ENCODE measurements around the gene KPNA6. TPM values are rescaled to one million over a fixed set of nuclear protein-coding genes. Genes with fewer than 3 reads are reported as not detected.

The KPNA6 gene
- total and polyA plus RNA-seq, 2 donors from 2014 or later: 10.6 to 66.9 TPM

GRCh38 chr1:32186077-32186476 lies 78.2 kb downstream of the KPNA6 start:
- no peak for TF ChIP-seq CTCF (IDR thresholded peaks at IDR 0.05; ENCODE audit: borderline replicate concordance, extremely low read depth, insufficient read depth)
- intact Hi-C loops (cut with DNase I): no loop called here
- peaks cover 9 to 63% (median 42%) of the 10 kb centered on the region in 3 donors for H3K36me3 ChIP-seq (ENCODE audit: control insufficient read depth in 2 of 3, insufficient read depth in 3 of 3, low read length in 3 of 3)

DNA sequence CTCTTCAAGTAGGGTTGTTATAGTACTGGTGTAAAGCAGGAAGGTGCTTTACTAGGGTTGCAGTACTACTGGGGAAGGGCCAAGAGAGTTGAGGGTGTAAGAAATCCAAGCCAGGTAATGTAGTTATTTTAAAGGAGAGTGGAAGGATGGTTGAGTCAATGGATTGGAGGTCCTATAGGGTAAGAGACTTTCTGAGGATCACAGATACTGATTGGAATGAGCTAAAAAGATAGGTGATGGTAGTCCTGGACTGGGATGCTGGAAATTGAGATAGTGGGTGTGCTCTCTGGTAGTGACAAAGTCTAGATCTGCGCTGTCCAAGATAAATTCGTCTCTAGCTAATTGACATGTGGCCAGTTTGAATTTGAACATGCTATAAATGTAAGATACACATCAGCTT lies 78.6 kb downstream of the KPNA6 start:
- no peak for TF ChIP-seq CTCF (IDR thresholded peaks at IDR 0.05; ENCODE audit: borderline replicate concordance, extremely low read depth, insufficient read depth)
- intact Hi-C loops (cut with DNase I): no loop called here
- Histone ChIP-seq H3K9me3 (ENCODE audit: control insufficient read depth in 2 of 3, insufficient read depth in 1 of 3, low read length in 3 of 3) (no peaks in the 10 kb centered on the region), H3K9ac (ENCODE audit: low read length in 3 of 3) (no peak overlapping the region), H3K36me3 (ENCODE audit: control insufficient read depth in 2 of 3, insufficient read depth in 3 of 3, low read length in 3 of 3) (peaks cover 9 to 65% (median 44%) of the 10 kb centered on the region in 3 donors), H3K27me3 (ENCODE audit: control insufficient read depth, insufficient read depth, low read length) (no peaks in the 10 kb centered on the region), H3K4me3 (ENCODE audit: low read length in 3 of 3) (no peak overlapping the region), H3K27ac (ENCODE audit: low read depth in 2 of 2, low read length in 2 of 2) (no peak overlapping the region), H3K4me1 (ENCODE audit: control insufficient read depth in 2 of 3, insufficient read depth in 2 of 3, low read depth in 1 of 3, low read length in 3 of 3) (peaks cover 0 to 5% (median 5%) of the 10 kb centered on the region in 3 donors)
- FAIRE-seq (no peak), DNase-seq (no peak)

More at GRCh38 chr1:32186077-32186476, 78.2 kb downstream of the KPNA6 start:
- no peaks in the 10 kb centered on the region for H3K27me3 ChIP-seq (ENCODE audit: control insufficient read depth, insufficient read depth, low read length)
- no peaks in the 10 kb centered on the region for H3K9me3 ChIP-seq (ENCODE audit: control insufficient read depth in 2 of 3, insufficient read depth in 1 of 3, low read length in 3 of 3)
- H3K9ac ChIP-seq (ENCODE audit: low read length in 3 of 3): no peak overlapping the region
- no peak for DNase-seq
- no peak for FAIRE-seq
- peaks cover 0 to 10% (median 5%) of the 10 kb centered on the region in 3 donors for H3K4me1 ChIP-seq (ENCODE audit: control insufficient read depth in 2 of 3, insufficient read depth in 2 of 3, low read depth in 1 of 3, low read length in 3 of 3)
- no peak overlapping the region for H3K27ac ChIP-seq (ENCODE audit: low read depth in 2 of 2, low read length in 2 of 2)
- no peak overlapping the region for H3K4me3 ChIP-seq (ENCODE audit: low read length in 3 of 3)

DNA sequence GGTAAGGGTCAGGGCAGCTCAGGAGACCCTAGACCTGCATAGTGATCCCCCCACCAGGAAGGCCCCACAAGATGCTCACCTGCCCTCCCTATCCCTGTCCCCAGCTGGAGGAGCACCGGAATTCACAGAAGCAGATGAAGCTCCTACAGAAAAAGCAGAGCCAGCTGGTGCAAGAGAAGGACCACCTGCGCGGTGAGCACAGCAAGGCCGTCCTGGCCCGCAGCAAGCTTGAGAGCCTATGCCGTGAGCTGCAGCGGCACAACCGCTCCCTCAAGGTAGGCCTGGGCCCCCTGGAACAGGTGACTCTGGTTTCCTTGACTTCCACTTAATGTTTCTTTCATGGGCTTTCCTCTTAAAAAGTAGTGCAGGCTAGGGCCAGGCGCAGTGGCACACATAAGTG lies 80.0 kb downstream of the KPNA6 start:
- Histone ChIP-seq H3K4me3 (ENCODE audit: low read length in 3 of 3) (no peak overlapping the region), H3K27ac (ENCODE audit: low read depth in 2 of 2, low read length in 2 of 2) (no peak overlapping the region), H3K27me3 (ENCODE audit: control insufficient read depth, insufficient read depth, low read length) (no peaks in the 10 kb centered on the region), H3K4me1 (ENCODE audit: control insufficient read depth in 2 of 3, insufficient read depth in 2 of 3, low read depth in 1 of 3, low read length in 3 of 3) (peaks cover 0 to 2% (median 0%) of the 10 kb centered on the region in 3 donors), H3K9me3 (ENCODE audit: control insufficient read depth in 2 of 3, insufficient read depth in 1 of 3, low read length in 3 of 3) (no peaks in the 10 kb centered on the region), H3K36me3 (ENCODE audit: control insufficient read depth in 2 of 3, insufficient read depth in 3 of 3, low read length in 3 of 3) (peaks cover 11 to 71% (median 54%) of the 10 kb centered on the region in 3 donors), H3K9ac (ENCODE audit: low read length in 3 of 3) (no peak overlapping the region)
- FAIRE-seq: no peak
- no peak for TF ChIP-seq CTCF (IDR thresholded peaks at IDR 0.05; ENCODE audit: borderline replicate concordance, extremely low read depth, insufficient read depth)
- intact Hi-C loops (cut with DNase I): no loop called here
- DNase-seq: no peak

Data from kidney (tissue), 14 donors.